ENCODE measurements around the gene GLRA3.

GLRA3 gene

DNA sequence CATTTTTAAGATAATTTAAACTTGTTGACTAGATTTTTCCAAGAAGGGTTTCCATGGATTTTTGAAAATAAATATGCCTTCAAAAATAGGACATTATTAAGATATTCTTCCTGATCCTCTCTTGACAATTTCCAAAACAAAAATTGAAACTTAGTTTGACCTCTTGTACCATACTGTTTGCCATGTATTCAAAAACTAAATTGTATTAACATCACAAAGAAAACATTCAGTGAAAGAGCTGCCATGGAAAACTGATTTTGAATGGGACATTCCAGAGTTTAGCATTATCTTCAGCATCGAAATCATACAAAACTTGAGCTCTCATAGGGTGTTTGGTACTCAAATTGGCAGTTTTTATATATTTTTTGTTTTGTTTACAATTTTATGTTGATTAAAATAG, 238.7 kb downstream of the GLRA3 start:
- Histone ChIP-seq H3K4me1 (ENCODE audit: insufficient read depth, low read length) (peaks cover 8% of the 10 kb centered on the region; the same call in 1 of the 2 replicates), H3K27me3 (ENCODE audit: insufficient read depth, low read length) (no peaks in the 10 kb centered on the region), H3K27ac (ENCODE audit: low read length) (no peak overlapping the region), H3K9ac (ENCODE audit: low read depth, low read length) (no peak overlapping the region), H3K9me3 (ENCODE audit: insufficient read depth, low read depth, low read length) (peaks cover 4% of the 10 kb centered on the region; the same call in 1 of the 2 replicates), H3K4me3 (ENCODE audit: low read length) (no peak overlapping the region), H3K36me3 (ENCODE audit: insufficient read depth, low read depth, low read length) (no peaks in the 10 kb centered on the region; the same call in 1 of the 2 replicates)

Measured in iPS-20b (cell line).